Testis (tissue), 2 donors: Measurements from ENCODE around the gene CRACDL.

ENCODE experiments used
- POLR2A ChIP-seq: fragments of 450-650 bp; IDR thresholded peaks from one replicate; pipeline ENCODE4 v1.6.1; 2017; ENCODE audit warnings: antibody characterized with exemption, mild to moderate bottlenecking, moderate library complexity
- TF ChIP-seq, protein P1 (sequence below), 3 experiments: fragments of 450-650 bp in 2 of 3; fragments of 200-600 bp in 1 of 3; sonication (generic) in 1 of 3; IDR thresholded peaks; one replicate each; pipeline ENCODE4 v1.5.1; 2016 to 2019; ENCODE audit warnings: antibody characterized with exemption in 3 of 3, mild to moderate bottlenecking in 2 of 3, moderate library complexity in 1 of 3

DNA sequence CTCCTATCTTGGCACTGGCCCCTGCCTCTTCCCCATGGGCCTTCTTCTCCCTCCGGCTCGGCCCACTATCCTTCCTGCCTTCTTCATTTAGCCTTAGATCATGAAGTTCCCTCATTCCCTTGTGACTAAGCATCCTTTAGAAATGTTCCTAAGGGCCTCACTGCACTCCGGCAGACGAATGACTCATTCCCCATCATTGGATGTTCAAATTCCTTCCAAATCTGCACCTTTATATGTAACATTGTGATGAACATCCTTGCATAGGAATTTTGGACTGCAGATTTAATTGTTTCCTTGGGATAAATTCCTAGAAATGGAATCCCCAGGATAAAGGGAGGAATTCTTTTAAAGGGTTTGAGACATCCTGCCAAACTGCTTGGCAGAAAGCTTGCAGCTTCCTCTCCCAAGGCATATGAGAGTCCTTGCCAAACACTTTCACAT is 19.0 kb downstream of the CRACDL start:
- TF ChIP-seq, protein P1, sequence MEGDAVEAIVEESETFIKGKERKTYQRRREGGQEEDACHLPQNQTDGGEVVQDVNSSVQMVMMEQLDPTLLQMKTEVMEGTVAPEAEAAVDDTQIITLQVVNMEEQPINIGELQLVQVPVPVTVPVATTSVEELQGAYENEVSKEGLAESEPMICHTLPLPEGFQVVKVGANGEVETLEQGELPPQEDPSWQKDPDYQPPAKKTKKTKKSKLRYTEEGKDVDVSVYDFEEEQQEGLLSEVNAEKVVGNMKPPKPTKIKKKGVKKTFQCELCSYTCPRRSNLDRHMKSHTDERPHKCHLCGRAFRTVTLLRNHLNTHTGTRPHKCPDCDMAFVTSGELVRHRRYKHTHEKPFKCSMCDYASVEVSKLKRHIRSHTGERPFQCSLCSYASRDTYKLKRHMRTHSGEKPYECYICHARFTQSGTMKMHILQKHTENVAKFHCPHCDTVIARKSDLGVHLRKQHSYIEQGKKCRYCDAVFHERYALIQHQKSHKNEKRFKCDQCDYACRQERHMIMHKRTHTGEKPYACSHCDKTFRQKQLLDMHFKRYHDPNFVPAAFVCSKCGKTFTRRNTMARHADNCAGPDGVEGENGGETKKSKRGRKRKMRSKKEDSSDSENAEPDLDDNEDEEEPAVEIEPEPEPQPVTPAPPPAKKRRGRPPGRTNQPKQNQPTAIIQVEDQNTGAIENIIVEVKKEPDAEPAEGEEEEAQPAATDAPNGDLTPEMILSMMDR (IDR thresholded peaks at IDR 0.05): no peak
- TF ChIP-seq POLR2A: no peak
